ENCODE results near the gene GGT7.

DNA sequence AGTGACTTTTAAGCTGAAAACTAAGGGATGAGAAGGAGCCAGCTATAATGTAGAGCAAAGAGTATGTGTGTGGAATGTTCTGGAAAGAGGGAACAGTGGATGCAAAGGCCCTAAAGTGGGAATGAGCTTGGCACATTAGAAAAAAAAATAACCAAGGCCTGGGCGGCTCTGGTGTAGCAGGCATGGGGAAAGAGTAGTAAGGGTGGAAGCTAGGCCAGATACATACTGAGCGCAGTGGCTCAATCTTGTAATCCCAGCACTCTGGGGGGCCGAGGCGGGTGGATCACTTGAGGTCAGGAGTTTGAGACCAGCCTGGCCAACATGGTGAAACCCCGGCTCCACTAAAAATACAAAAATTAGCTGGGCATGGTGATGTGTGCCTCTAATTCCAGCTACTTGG is 8.4 kb downstream of the GGT7 start:
- TF ChIP-seq, protein P1, sequence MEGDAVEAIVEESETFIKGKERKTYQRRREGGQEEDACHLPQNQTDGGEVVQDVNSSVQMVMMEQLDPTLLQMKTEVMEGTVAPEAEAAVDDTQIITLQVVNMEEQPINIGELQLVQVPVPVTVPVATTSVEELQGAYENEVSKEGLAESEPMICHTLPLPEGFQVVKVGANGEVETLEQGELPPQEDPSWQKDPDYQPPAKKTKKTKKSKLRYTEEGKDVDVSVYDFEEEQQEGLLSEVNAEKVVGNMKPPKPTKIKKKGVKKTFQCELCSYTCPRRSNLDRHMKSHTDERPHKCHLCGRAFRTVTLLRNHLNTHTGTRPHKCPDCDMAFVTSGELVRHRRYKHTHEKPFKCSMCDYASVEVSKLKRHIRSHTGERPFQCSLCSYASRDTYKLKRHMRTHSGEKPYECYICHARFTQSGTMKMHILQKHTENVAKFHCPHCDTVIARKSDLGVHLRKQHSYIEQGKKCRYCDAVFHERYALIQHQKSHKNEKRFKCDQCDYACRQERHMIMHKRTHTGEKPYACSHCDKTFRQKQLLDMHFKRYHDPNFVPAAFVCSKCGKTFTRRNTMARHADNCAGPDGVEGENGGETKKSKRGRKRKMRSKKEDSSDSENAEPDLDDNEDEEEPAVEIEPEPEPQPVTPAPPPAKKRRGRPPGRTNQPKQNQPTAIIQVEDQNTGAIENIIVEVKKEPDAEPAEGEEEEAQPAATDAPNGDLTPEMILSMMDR (conservative IDR thresholded peaks at IDR 0.05) = no peak
- no peak for TF ChIP-seq EZH2 (IDR thresholded peaks at IDR 0.05; ENCODE audit: low read depth)
